ENCODE data around the gene MT1B.
A peak's percentile ranks its signal among the peaks of the same experiment; 100 is the strongest.
"Not testable (repeated sequence)": the region's sequence is repeated elsewhere in the genome, so short reads cannot be mapped to it uniquely, and the experiment has no call there.

Gene MT1B

DNA sequence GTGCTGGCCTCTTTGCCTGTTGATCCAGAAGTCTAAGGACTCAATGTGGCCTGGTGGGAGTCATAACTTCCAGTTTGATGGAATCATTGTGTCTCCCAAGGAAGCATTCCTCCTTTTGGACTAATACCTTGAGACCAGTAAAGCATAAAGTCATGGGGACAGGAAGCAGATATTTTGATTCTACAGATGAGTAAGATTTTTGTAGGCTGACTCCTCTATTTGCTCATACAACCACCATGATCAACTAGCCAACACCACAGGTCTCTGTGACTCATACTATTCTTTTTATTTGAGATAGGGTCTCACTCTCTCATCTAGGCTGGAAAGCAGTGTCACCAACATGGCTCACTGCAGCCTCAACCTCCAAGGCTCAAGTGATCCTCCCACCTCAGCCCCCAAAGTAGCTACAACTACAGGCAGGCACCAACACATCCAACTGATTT lies 37.1 kb upstream of the MT1B start:
- H3K9me3 Mint-ChIP-seq = no peaks in the 10 kb centered on the region
- H3K4me1 Mint-ChIP-seq = peaks cover 59% of the 10 kb centered on the region
- H3K27ac Mint-ChIP-seq = peak overlapping the region; percentile 60
- peaks cover 3% of the 10 kb centered on the region for H3K27me3 Mint-ChIP-seq
- H3K4me3 Mint-ChIP-seq = no peak overlapping the region
- H3K36me3 Mint-ChIP-seq = no peaks in the 10 kb centered on the region

DNA sequence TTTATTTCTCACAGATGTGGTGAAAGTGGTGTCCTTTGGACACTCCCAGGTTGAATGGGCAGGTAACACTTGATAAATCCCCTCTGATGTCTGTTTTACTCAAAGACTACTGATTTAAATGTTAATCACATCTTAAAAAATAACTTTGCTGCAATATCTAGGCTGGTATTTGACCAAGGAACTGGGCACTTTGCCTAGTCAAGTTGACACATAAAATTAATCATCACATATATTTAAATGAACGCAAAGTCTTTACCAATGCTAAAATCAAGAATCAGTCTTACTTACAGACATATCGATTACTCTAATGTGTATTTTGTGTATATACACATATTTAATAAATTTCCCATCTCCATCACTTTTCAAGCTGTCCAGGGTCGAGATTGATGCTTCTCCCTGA lies 36.3 kb upstream of the MT1B start:
- no peak overlapping the region for H3K4me3 Mint-ChIP-seq
- peaks cover 3% of the 10 kb centered on the region for H3K27me3 Mint-ChIP-seq
- no peak overlapping the region for H3K27ac Mint-ChIP-seq
- H3K4me1 Mint-ChIP-seq = peaks cover 54% of the 10 kb centered on the region
- H3K9me3 Mint-ChIP-seq = no peaks in the 10 kb centered on the region
- H3K36me3 Mint-ChIP-seq = no peaks in the 10 kb centered on the region

DNA sequence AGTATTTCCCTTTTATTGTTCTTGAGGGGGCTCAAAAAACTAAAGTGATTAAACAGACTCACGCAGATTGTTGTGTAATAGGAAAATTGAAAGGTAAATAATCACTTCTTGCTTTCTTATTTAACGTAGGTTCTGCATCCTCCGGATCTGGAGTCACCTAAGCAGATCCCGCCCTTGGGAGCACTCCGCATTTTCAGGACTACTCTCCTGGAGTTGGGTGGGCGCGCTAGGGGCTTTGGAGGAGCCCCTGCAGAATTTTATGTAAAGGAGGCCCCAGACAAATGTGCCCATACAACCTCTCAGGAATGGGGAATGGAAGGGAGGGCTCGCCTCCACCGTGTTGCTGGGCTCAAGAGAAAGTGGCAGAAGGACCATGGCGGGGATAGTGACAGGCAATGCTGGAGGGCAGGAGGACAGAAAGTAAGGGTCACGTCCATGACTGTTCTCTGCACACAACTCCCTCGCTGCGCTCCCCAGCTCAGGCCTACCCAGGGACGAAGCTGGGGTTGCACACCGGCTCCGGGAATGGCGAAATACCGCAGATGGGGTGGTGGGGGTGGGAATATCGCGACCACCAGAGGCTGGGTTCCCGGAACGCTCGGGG lies 35.0 kb upstream of the MT1B start:
- peak overlapping the region; percentile 4 for H3K27ac Mint-ChIP-seq

DNA sequence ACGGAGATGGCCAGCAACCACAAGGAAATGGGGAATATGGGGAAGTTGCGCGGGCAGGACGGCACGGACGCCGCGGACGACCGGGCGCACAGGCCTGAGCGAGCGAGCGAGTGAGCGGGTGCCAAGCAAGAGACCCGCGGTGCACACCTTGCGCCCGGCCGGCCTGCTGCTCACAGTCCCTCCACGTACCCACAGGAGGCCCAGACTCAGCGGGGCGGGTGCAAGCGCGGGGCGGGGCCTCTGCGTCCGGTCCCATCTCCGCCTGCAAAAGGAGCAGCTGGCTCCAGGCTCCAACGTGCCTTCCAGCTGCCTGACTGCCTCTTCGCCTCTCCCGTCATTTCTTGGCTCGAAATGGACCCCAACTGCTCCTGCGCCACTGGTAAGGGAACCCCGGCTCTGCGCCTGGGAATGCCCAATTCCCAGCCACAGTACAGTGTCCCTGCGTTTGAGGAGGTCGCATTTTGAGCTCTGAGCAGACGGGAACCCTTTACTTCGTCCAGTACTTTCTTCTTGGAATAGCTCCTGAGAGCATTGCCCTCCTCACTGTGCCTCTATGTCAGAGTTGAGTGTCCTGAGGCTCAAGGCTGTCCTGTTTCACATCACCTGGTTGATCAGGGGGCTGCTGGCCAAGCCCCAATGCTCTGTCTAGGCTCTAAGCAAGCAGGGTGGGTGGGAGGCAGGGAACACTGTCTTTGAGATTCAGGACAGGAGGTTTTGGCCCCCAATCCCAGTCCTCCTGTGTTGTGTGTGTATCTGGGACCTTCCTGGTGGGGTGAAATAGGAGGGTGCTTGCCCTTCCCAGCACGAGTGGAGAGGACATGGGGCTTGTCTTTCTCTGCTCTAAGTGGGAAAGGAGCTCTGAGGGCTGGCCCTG lies 34.2 kb upstream of the MT1B start:
- H3K27ac Mint-ChIP-seq = no peak overlapping the region

More for the DNA sequence above, 35.0 kb upstream of the MT1B start:
- Mint-ChIP-seq H3K4me1 (peaks cover 41% of the 10 kb centered on the region), H3K36me3 (no peaks in the 10 kb centered on the region), H3K27me3 (peaks cover 3% of the 10 kb centered on the region), H3K9me3 (no peaks in the 10 kb centered on the region), H3K4me3 (peak overlapping the region; percentile 62)

DNA sequence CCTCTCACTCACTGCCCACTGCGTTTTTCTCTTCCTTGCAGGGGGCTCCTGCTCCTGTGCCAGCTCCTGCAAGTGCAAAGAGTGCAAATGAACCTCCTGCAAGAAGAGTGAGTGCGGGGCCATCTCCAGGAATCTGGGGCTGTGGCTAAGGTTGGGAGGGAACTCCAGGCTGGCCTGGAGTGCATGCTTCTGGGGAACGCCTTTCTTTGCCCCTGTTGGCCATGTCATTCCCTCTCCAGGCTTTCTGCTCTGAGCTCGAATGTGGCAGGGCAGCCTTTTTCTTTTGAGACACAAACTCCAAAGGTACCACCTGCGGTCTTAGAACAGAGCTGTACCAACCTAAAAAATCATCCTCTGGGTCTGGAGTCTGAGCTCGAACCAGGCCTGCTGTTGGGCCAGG lies 33.5 kb upstream of the MT1B start:
- H3K4me1 Mint-ChIP-seq = peaks cover 33% of the 10 kb centered on the region
- no peaks in the 10 kb centered on the region for H3K9me3 Mint-ChIP-seq

More for the DNA sequence above, 34.2 kb upstream of the MT1B start:
- Mint-ChIP-seq H3K4me1 (peaks cover 38% of the 10 kb centered on the region), H3K9me3 (no peaks in the 10 kb centered on the region), H3K4me3 (peak overlapping the region; percentile 76), H3K36me3 (no peaks in the 10 kb centered on the region), H3K27me3 (peaks cover 3% of the 10 kb centered on the region)

DNA sequence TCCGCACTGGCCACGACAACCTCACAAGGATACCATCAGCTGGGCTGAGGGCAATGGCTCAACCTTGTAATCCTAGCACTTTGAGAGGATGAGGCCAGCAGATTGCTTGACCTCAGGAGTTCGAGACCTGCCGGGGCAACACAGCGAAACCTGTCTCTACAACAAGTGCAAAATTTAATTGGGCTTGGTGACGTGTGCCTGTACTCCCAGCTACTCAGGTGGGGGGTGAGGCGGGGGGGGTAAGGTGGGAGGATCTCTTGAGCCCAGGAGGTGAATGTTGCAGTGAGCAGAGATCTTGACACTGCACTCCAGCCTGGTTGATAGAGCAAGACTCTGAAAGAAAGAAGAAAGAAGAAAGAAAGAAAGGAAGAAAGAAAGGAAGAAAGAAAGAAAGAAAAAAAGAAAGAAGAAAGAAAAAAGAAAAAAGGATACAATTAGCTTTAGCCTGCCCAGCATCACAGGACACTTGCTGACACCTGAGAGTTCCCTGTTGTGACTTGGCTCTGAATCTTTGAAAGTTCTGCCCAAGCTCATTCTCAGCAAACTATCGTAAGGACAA lies 31.3 kb upstream of the MT1B start:
- Mint-ChIP-seq H3K27ac (no peak overlapping the region), H3K27me3 (peaks cover 3% of the 10 kb centered on the region), H3K4me3 (no peak overlapping the region), H3K9me3 (no peaks in the 10 kb centered on the region), H3K36me3 (no peaks in the 10 kb centered on the region), H3K4me1 (peaks cover 18% of the 10 kb centered on the region)

More for the DNA sequence above, 33.5 kb upstream of the MT1B start:
- Mint-ChIP-seq H3K36me3 (no peaks in the 10 kb centered on the region), H3K27ac (no peak overlapping the region), H3K27me3 (peaks cover 3% of the 10 kb centered on the region), H3K4me3 (no peak overlapping the region)

DNA sequence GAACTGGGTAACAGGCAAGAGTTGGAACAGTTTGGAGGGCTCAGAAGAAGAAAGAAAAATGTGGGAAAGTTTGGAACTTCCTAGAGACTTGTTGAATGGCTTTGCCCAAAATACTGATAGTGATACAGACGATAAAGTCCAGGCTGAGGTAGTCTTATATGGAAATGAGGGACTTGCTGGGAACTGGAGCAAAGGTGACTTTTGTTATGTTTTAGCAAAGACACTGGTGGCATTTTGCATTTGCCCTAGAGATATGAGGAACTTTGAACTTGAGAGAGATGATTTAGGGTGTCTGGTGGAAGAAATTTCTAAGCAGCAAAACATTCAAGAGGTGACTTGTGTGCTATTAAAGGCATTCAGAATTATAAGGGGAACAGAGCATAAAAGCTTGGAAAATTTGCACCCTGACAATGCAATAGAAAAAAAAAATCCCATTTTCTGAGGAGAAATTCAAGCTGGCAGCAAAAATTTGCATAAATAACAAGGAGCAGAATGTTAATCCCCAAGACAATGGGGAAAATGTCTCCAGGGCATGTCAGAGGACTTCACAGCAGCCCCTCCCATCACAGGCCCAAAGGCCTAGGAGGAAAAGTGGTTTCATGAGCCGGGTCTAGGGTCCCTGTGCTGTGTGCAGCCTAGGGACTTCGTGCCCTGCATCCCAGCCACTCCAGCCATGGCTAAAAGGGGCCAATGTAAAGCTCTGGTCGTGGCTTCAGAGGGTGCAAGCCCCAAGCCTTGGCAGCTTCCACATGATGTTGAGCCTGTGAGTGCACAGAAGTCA lies 29.8 kb upstream of the MT1B start:
- not testable (repeated sequence) for H3K27ac Mint-ChIP-seq, H3K27me3 Mint-ChIP-seq, H3K36me3 Mint-ChIP-seq, H3K4me3 Mint-ChIP-seq, H3K9me3 Mint-ChIP-seq
- peaks cover 23% of the 10 kb centered on the region for H3K4me1 Mint-ChIP-seq

DNA sequence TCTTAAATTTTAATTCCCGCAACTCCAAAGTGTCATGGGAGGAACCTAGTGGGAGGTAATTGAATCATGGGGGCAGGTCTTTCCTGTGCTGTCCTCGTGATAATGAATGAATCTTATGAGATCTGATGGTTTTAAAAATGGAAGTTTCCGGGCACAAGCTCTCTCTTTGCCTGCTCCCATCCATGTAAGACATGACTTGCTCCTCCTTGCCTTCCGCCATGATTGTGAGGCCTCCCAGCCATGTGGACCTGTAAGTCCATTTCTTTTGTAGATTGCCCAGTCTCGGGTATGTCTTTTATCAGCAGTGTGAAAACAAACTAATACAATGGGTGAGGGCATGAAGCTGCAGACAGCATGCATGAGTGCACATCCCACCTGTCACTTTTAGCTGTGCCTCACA lies 28.5 kb upstream of the MT1B start:
- not testable (repeated sequence) for H3K36me3 Mint-ChIP-seq, H3K27me3 Mint-ChIP-seq, H3K4me3 Mint-ChIP-seq, H3K9me3 Mint-ChIP-seq
- Mint-ChIP-seq H3K27ac (peak overlapping the region; percentile 33), H3K4me1 (peaks cover 15% of the 10 kb centered on the region)

DNA sequence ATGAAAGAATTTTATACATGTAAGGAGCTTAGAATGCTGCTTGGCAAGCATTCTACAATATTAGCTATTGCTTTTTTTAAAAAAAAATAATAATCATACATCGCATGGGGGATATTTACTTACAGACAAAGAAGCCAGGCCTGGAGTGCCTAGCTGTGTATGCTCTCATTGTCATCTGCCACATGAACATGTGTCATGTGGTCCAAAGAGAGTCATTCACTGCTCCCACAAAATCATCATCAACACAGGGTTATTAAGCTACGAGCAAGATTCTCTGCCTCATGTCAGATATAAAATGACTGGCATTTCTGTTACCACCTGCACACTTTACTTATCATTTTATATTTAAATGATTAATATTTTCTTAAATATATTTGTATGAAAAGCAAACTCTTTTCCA lies 28.0 kb upstream of the MT1B start:
- H3K9me3 Mint-ChIP-seq = no peaks in the 10 kb centered on the region
- no peak overlapping the region for H3K4me3 Mint-ChIP-seq
- no peaks in the 10 kb centered on the region for H3K36me3 Mint-ChIP-seq
- no peaks in the 10 kb centered on the region for H3K27me3 Mint-ChIP-seq
- no peak overlapping the region for H3K27ac Mint-ChIP-seq
- peaks cover 15% of the 10 kb centered on the region for H3K4me1 Mint-ChIP-seq

DNA sequence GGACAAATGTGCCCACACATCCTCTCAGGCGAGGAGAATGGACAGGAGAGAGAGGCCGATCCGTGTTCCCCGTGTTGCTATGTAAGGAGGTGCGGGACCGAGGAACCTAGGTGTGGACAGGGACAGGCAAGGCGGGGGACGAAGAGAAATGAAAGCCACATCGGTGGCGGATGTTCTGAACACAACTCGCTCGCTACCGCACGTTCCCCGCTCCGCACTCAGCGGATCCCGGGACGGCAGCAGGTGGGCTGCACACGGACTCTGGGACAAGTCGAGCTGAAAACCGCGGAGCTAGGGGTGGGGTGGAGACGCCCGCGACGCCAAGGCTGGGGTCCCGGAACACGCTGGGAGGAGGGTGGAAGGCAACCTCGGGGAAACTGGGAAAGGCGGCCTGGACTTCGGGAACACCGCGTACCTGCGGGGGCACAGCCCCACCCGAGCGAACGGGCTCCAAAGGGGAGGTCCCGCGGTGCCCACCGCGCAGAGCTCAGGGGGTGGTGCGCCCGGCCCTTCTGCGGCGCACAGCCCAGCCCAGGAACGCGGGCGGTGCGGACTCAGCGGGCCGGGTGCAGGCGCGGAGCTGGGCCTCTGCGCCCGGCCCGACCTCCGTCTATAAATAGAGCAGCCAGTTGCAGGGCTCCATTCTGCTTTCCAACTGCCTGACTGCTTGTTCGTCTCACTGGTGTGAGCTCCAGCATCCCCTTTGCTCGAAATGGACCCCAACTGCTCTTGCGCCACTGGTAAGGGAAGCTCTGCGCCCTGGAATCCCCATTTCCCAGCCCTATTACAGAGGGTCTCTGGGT lies 26.3 kb upstream of the MT1B start, which contains the start of gene MT1E:
Gene MT1E, plus strand, starts transcription at position 642 of the 803 bp plus-strand sequence. Its CDS starts 71 bp downstream, at position 713.
- Mint-ChIP-seq H3K27me3 (no peaks in the 10 kb centered on the region), H3K36me3 (no peaks in the 10 kb centered on the region), H3K27ac (peak within 1 kb of the TSS; percentile 68), H3K9me3 (no peaks in the 10 kb centered on the region), H3K4me1 (peaks cover 15% of the 10 kb centered on the region), H3K4me3 (peak within 1 kb of the TSS; percentile 89)

DNA sequence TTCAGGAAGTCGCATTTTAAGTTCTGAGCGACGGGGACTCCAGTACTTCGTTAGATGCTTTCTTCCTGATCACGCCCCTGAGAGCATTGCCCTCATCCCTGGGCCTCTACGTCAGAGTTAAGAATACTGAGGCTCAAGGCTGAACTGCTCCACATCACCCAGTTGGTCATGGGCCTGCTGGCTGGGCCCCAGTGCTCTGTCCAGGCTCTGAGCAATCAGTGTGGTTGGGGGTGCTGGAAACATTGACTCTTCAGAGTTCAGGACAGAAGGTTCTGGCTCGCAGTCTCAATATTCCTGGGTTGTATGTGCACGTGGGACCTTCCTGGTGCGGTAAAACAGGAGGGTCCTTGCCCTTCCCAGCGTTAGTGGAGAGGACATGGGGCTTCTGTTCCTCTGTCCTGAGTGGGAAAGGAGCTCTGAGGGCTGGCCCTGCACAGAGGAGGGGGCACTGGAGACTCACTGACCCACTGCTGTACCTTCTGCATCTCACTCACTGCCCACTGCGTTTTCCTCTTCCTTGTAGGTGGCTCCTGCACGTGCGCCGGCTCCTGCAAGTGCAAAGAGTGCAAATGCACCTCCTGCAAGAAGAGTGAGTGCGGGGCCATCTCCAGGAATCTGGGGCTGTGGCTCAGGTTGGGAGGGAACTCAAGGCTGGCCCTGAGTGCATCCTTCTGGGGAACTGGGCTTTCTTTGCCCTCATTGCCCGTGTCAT lies 25.6 kb upstream of the MT1B start:
- Mint-ChIP-seq H3K27me3 (peaks cover 3% of the 10 kb centered on the region), H3K36me3 (no peaks in the 10 kb centered on the region), H3K4me1 (peaks cover 15% of the 10 kb centered on the region), H3K9me3 (no peaks in the 10 kb centered on the region), H3K27ac (no peak overlapping the region), H3K4me3 (peak overlapping the region; percentile 88)

DNA sequence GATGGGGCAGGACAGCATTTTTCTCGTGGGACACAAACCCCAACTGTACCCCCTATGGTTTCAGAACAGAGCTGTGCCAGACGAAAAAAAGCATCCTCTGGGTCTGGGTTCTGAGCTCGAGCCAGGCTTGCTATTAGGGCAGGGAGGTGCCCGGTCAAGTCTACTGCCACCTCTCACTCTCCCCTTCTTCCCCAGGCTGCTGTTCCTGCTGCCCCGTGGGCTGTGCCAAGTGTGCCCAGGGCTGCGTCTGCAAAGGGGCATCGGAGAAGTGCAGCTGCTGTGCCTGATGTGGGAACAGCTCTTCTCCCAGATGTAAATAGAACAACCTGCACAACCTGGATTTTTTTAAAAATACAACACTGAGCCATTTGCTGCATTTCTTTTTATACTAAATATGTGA lies 25.0 kb upstream of the MT1B start:
- Mint-ChIP-seq H3K27me3 (peaks cover 7% of the 10 kb centered on the region), H3K36me3 (no peaks in the 10 kb centered on the region), H3K4me3 (no peak overlapping the region), H3K4me1 (peaks cover 19% of the 10 kb centered on the region), H3K9me3 (no peaks in the 10 kb centered on the region), H3K27ac (no peak overlapping the region)

DNA sequence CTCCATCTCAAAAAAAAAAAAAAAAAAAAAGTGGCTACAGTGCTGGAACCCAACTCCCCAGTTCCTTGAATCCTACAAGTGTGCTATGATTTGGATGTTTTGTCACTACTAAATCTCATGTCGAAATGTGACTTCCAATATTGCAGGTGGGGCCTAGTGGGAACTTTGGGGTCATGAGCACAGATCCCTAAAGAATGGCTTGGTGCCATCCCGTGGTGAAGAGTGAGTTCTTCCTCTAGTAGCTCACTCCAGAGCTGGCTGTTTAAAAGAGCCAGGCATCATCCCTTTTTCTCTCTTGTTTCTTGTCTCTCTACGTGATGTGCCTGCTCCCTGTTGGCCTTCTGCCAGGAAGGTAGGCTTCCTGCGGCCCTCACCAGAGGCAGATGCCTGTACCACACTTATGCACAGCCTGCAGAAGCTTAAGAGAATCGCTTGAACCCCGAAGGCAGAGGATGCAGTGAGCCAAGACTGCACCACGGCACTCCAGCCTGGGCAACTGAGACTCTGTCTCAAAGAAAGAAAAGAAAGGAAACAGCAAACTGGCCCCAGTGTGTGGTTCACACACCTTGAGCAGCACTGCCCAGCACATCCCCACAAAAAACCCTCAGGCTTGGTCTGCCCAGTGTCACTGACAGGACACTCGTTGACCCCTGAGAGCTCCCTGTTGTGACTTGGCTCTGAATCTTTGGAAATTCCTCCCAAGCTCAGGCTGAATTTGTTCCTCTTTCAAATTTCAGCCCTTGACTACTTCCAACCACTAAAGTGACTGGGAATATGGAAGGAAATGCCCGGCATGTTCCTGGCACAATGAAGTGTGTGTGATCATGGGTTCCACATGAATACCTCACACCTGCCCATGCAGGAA lies 23.0 kb upstream of the MT1B start:
- no peaks in the 10 kb centered on the region for H3K36me3 Mint-ChIP-seq
- peaks cover 17% of the 10 kb centered on the region for H3K27me3 Mint-ChIP-seq
- peaks cover 28% of the 10 kb centered on the region for H3K4me1 Mint-ChIP-seq
- peak overlapping the region; percentile 55 for H3K27ac Mint-ChIP-seq
- H3K9me3 Mint-ChIP-seq = no peaks in the 10 kb centered on the region
- no peak overlapping the region for H3K4me3 Mint-ChIP-seq
